HK-2 (cell line): ENCODE results near the gene AMER2.
A peak's percentile ranks its signal among the peaks of the same experiment; 100 is the strongest.

Experiments used
- DNase-seq: peaks from one replicate; pipeline ENCODE4 v3.0.0-alpha.2; 2018; ENCODE audit not compliant: unreplicated experiment

AMER2 gene, protein sequence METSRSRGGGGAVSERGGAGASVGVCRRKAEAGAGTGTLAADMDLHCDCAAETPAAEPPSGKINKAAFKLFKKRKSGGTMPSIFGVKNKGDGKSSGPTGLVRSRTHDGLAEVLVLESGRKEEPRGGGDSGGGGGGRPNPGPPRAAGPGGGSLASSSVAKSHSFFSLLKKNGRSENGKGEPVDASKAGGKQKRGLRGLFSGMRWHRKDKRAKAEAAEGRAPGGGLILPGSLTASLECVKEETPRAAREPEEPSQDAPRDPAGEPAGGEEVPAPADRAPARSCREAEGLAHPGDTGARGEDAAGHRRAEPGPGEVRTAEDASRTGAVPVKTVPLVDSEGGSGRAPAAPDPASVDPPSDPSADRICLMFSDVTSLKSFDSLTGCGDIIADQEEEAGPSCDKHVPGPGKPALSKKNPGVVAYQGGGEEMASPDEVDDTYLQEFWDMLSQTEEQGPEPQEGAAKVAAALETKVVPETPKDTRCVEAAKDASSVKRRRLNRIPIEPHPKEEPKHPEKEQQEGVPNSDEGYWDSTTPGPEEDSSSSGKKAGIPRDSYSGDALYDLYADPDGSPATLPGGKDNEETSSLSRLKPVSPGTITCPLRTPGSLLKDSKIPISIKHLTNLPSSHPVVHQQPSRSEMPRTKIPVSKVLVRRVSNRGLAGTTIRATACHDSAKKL

GRCh38 chr13:25171517-25172302, at the start of gene AMER2:
Gene AMER2, minus strand, starts transcription at chr13:25172288. Its CDS starts 669 bp downstream, at chr13:25171619.
- DNase-seq, result no peak

DNA sequence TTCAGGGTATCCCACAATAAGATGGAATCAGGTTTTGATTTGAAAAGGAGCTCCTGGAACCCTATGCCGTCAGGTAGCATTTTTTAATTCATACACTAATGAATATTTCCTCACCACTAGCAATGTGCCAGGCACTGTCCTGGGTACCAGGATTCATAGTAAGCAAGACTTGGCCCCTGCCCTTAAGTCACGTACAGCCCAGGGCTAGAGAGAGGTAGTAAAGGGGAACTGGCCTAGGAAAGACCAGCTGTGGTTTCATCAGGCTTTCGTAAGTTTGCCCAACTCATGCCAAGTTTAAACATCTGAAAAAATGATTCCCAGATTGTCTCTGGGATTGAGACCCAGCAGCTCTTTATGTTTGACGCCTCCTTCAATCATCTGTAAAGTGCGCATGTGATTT, 45.9 kb upstream of the AMER2 start:
- no peak for DNase-seq

GRCh38 chr13:25217023-25217885, 45.2 kb upstream of the AMER2 start:
- DNase-seq, result peak; percentile 16

- DNase-seq, result no peak
These were observed 43.1 kb upstream of the AMER2 start for GRCh38 chr13:25215253-25215575.

DNA sequence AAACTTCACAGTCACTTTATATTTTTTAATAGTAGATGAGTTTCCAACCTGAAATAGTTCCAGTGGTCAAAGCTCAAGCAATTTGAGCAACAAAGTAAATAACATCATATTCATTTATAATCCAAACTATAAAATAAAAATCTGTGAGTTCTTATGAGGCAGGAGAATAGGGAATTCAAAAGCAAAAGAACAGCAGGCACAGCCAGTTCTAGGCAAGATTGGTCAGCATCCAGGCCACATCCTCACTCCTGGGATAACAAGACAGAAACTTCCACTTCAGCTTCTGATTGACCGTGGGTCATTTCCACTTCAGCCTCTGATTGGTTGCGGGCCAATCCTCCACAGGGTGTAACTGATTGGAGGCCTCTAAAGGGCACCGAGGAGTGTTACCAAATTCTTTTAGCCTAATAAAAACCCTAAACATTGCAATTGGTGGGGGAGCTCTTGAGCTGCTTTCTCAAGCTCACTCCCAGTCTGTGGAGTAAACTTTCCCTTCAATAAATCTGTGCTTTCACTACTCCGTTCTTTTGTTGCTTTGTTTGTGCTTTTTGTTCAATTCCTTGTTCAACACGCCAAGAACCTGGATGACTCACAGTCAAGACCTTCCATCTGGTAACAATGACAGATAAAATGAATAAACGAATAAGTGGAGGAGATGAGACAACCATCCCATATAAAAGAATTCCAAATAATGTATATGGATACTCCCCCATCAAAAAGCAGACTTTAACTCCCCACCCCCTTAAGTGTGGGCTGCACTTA, 42.6 kb upstream of the AMER2 start:
- no peak for DNase-seq

GRCh38 chr13:25213715-25214114, 41.6 kb upstream of the AMER2 start:
- DNase-seq, result no peak

DNA sequence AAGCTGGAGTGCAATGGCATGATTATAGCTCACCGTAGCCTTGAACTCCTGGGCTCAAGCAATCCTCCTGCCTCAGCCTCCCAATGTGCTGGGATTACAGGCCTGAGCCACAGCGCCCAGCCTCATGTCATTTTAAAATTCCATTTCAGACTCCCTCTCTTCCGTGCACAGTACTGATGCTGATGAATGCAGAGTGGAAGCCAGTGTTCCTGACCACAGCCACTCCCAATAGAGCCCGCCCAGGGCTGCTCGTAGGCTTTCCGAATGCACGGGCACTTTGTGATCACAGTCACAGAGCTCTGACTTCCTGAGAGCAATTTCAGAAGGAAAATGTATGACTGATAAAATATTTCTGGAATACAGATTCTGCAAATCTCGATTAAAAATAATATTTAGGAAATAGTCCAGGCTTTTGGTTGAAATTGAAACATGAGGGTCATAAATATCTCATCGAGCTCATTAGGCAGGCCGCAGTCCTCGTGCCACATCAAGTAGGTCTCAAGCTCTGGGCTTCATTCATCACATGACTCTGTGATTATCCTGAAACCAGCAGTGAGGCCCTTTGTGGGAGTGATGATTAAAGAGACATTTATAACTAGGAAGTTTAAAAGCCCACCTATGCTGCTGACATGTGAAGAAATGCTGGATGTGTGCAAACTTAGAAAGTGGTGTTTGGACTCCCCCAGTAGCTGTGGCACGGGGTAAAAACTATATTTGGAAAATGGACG, 38.9 kb upstream of the AMER2 start:
- no peak for DNase-seq

- no peak for DNase-seq
These were observed 35.3 kb upstream of the AMER2 start for GRCh38 chr13:25207291-25207810.

DNA sequence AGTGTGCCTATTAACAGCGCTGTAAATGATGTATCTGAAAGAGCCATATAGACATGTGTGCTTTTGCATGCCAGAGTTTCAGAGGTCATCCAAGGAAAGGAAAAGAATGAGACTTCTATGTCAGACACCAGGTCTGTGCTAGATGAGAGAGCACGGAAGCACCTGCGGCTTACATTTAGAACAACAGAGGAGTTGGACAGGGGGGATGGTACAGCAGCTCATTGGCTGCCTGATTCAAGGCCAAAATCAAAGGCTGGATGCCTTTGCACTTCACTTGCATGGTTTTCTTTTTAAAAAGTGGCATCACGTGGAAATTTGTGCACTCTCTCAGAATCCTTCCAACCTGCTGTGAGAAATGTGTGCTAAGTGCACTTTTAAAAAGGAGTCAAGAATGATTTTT, 32.8 kb upstream of the AMER2 start:
- no peak for DNase-seq

GRCh38 chr13:25203127-25203740, 31.1 kb upstream of the AMER2 start:
- DNase-seq, result peak; percentile 21

- DNase-seq, result no peak
These were observed 28.7 kb upstream of the AMER2 start for GRCh38 chr13:25200783-25201182.

GRCh38 chr13:25198647-25199046, 26.6 kb upstream of the AMER2 start:
- no peak for DNase-seq

- DNase-seq, result peak; percentile 7
These were observed 24.9 kb upstream of the AMER2 start for GRCh38 chr13:25196971-25197370.

DNA sequence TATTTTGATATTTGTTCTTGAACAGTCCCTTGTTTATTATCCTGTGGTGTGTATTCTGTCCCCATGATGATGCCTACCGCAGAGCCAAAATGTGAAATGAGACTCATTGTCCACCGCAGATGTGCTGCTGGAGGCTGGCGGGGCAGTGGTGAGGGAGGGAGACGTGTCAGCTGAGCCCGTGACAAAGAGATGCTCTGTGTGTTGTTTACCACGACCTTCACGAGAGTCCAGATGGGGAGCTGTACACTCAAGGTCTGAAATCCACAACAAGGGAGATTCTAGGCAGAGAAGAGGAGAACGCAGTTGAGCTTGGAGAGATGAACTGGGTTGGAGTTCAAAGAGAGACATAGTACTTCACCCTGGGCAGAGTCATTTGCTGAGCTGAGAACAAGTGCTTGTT, 20.8 kb upstream of the AMER2 start:
- DNase-seq, result no peak

DNA sequence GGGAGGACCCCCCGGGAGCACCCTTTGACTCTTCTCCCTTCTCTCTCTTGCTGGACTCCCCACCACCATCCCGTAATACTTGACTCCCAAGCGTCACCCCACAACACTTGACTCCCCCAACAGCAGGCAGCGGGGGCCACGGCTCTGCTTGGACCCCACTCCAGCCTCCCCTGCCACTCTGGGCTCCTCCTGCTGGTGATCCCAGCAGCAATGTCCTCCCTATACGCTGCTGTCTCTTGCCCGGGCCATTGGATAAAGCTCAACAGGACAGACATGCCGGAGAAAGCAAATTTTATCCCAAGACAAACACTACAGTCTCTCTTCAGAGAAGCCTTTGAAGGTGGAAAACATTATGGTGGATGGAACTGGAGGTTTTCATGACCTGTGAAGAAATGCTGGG, 20.4 kb upstream of the AMER2 start:
- DNase-seq, result no peak

DNA sequence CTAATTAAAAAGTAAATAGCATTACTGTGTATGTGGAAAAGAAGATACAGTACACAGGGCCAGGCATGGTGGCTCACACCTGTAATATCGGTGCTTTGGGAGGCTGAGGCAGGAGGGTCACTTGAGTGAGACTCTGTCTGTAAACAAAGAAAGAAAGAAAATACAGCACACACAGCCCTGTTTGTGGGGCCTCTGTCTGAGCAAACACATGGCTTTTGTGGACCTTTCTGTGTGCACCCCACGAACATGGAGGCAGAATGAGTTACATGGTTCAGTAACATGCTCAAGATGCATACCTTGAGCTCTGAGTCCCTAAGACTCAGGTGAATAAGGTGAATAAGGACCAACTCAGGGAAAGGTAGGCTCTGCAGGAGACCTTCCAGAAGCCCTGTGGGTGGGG, 20.0 kb upstream of the AMER2 start:
- DNase-seq, result no peak

GRCh38 chr13:25190771-25191170, 18.7 kb upstream of the AMER2 start:
- DNase-seq, result no peak

DNA sequence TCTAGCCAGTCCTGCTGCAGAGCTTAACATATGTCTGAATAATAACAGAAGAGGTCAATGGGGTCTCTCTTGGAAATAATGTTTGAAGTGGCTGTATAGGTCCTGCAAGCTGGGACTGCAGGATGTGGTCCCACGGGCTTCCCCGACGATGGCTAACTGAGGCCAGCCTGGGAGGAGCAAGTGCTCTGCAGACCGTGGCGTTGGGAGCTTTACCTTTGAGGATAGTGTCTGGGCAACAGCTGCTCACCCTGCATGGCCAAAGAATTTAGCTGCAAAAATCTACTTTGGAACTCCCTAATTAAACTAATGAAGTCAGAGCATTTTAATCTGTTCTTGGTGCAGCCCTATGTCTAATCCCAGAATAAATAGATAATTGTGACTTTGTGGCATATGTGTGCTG, 18.2 kb upstream of the AMER2 start:
- no peak for DNase-seq

- DNase-seq, result no peak
These were observed 15.5 kb upstream of the AMER2 start for GRCh38 chr13:25187596-25187995.

GRCh38 chr13:25186187-25186586, 14.1 kb upstream of the AMER2 start:
- no peak for DNase-seq
